Tibial nerve (tissue), 4 donors: Measurements from ENCODE around the gene RIC1. TPM values are rescaled to one million over a fixed set of nuclear protein-coding genes. Genes with fewer than 3 reads are reported as not detected.

Experiments
- DNase-seq, 2 donors: peaks; one replicate each; pipeline ENCODE4 v3.0.0-alpha.2; 2019; ENCODE audit warnings: low spot score in 2 of 2
- H3K27ac ChIP-seq, 4 donors: fragments of 200-600 bp; sonication (generic) in 3 of 4; one replicate each; pipeline ENCODE4 v1.5.1; 2017 to 2019; ENCODE audit warnings: mild to moderate bottlenecking in 1 of 4
- H3K27me3 ChIP-seq, 2 donors: fragments of 200-600 bp; sonication (generic) in 1 of 2; one replicate each; pipeline versions ENCODE4 v1.5.1 to v1.6.0; 2017 to 2019
- H3K36me3 ChIP-seq, 3 donors: fragments of 200-600 bp; sonication (generic); one replicate each; pipeline ENCODE4 v1.5.1; 2018 to 2019
- H3K4me1 ChIP-seq, 4 donors: fragments of 200-600 bp; sonication (generic) in 3 of 4; one replicate each; pipeline ENCODE4 v1.5.1; 2017 to 2019
- H3K4me3 ChIP-seq, 4 donors: fragments of 200-600 bp; sonication (generic) in 3 of 4; one replicate each; pipeline ENCODE4 v1.5.1; 2017 to 2019; ENCODE audit warnings: mild to moderate bottlenecking in 1 of 4, moderate library complexity in 1 of 4
- H3K9me3 ChIP-seq, 4 donors: fragments of 200-600 bp; sonication (generic) in 3 of 4; one replicate each; pipeline ENCODE4 v1.5.1; 2017 to 2019
- EP300 ChIP-seq, 2 donors: sonication (generic); formaldehyde crosslinking; IDR thresholded peaks; one replicate each; pipeline ENCODE4 v1.6.1; 2017; ENCODE audit warnings: antibody characterized with exemption in 2 of 2, mild to moderate bottlenecking in 1 of 2
- POLR2A ChIP-seq, 2 donors: fragments of 450-650 bp; IDR thresholded peaks; one replicate each; pipeline ENCODE4 v1.6.1; 2017; ENCODE audit warnings: antibody characterized with exemption in 2 of 2, mild to moderate bottlenecking in 2 of 2, moderate library complexity in 2 of 2
- WGBS, 2 donors: methylation state at CpG; one replicate each; pipeline ENCODE4 v1.1.5; 2018; 5-methylcytosine and 5-hydroxymethylcytosine counted together
- total RNA-seq, 4 donors: library from RNA; depleted of rRNA; stranded (reverse); fragments of >200 nt; gene quantifications; one replicate each; pipeline ENCODE4 v1.1.0, GENCODE V29; 2016
- TF ChIP-seq, protein P1 (sequence below), 5 experiments: fragments of 200-600 bp in 3 of 5; fragments of 450-650 bp in 2 of 5; sonication (generic) in 3 of 5; IDR thresholded peaks; one replicate each; pipeline ENCODE4 v1.5.1; 2016 to 2019; ENCODE audit warnings: antibody characterized with exemption in 5 of 5, mild to moderate bottlenecking in 3 of 5, moderate library complexity in 2 of 5

Gene RIC1
- total RNA-seq, 4 donors from 2014 or later, result 41.0 to 45.9 (median 43.4) TPM

DNA sequence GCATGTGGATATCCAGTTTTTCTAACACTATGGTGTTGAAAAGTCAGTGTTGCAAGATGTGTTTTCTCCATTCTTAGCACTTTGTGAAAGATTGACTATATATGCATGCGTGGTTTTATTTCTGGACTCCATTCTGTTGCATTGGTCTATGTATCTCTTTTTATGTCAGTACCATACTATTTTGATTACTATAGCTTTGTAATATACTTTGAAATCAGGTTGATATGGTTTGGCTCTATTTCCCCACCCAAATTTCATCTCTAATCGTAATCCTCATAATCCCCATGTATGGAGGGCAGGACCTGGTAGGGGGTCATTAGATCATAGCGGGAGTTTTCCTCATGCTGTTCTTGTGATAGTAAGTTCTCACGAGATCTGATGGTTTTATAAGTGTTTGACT, 6.5 kb downstream of the RIC1 start:
- H3K9me3 ChIP-seq, result peaks cover 0 to 46% (median 7%) of the 10 kb centered on the region in 4 donors
- H3K27me3 ChIP-seq, result no peaks in the 10 kb centered on the region
- no peak overlapping the region for H3K4me3 ChIP-seq
- 98% methylated on average over 4 of the region's 4 CpGs for WGBS, 2 donors
- H3K36me3 ChIP-seq, result peaks cover 0 to 21% (median 0%) of the 10 kb centered on the region in 3 donors
- H3K27ac ChIP-seq, result no peak overlapping the region
- peaks cover 0 to 28% (median 16%) of the 10 kb centered on the region in 4 donors for H3K4me1 ChIP-seq
- TF ChIP-seq EP300 (IDR thresholded peaks at IDR 0.05), result no peak
- TF ChIP-seq, protein P1, sequence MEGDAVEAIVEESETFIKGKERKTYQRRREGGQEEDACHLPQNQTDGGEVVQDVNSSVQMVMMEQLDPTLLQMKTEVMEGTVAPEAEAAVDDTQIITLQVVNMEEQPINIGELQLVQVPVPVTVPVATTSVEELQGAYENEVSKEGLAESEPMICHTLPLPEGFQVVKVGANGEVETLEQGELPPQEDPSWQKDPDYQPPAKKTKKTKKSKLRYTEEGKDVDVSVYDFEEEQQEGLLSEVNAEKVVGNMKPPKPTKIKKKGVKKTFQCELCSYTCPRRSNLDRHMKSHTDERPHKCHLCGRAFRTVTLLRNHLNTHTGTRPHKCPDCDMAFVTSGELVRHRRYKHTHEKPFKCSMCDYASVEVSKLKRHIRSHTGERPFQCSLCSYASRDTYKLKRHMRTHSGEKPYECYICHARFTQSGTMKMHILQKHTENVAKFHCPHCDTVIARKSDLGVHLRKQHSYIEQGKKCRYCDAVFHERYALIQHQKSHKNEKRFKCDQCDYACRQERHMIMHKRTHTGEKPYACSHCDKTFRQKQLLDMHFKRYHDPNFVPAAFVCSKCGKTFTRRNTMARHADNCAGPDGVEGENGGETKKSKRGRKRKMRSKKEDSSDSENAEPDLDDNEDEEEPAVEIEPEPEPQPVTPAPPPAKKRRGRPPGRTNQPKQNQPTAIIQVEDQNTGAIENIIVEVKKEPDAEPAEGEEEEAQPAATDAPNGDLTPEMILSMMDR (IDR thresholded peaks at IDR 0.05), result no peak
- no peak for TF ChIP-seq POLR2A (IDR thresholded peaks at IDR 0.05)
- no peak for DNase-seq

DNA sequence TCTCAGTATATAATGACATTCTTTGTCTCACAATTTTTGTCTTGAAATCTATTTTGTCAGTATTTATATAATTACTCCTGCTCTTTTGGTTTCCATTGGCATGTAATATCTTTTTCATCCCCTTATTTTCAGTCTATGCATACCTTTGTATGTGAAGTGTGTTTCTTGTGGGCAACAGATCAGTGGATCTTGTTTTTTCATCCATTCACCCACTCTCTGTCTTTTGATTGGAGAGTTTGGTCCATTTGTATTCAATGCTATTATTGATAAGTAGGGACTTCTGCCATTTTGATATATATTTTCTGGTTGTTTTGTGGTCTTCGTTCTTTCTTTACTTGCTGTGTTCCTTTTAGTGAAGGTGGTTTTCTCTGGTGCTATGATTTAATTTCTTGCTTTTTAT, 10.9 kb downstream of the RIC1 start:
- Histone ChIP-seq H3K27ac (no peak overlapping the region), H3K36me3 (peaks cover 0 to 33% (median 0%) of the 10 kb centered on the region in 3 donors), H3K4me3 (no peak overlapping the region), H3K9me3 (peaks cover 0 to 54% (median 7%) of the 10 kb centered on the region in 4 donors), H3K27me3 (no peaks in the 10 kb centered on the region), H3K4me1 (no peaks in the 10 kb centered on the region)
- 96 to 100% methylated on average over 1 of the region's 1 CpG for WGBS, 2 donors
- TF ChIP-seq, protein P1 (IDR thresholded peaks at IDR 0.05), result no peak
- TF ChIP-seq POLR2A (IDR thresholded peaks at IDR 0.05), result no peak
- no peak for TF ChIP-seq EP300 (IDR thresholded peaks at IDR 0.05)
- DNase-seq, result no peak

DNA sequence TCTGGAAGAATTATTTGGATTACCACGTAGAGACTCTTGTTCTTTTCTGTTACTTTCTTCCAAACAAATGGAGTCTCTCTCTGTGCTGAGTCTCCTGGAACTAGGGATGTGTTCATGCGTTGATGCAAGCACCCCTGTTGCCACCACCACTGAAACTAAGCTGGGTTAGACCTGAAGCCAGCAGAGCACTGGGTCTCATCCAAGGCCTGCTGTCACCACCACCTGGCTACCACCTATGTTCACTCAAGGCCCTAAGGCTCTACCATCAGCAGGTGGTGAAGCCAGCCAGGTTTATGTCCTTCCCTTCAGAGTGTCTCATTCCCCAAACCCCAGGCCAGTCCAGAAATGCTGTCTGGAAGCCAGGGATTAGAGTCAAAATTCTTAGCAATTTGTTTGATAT, 13.3 kb downstream of the RIC1 start:
- TF ChIP-seq EP300 (IDR thresholded peaks at IDR 0.05) (no peak), POLR2A (IDR thresholded peaks at IDR 0.05) (no peak)
- TF ChIP-seq, protein P1 (IDR thresholded peaks at IDR 0.05), result no peak
- H3K27me3 ChIP-seq, result no peaks in the 10 kb centered on the region
- peaks cover 0 to 37% (median 2%) of the 10 kb centered on the region in 4 donors for H3K9me3 ChIP-seq
- peaks cover 0 to 14% (median 0%) of the 10 kb centered on the region in 3 donors for H3K36me3 ChIP-seq
- no peak overlapping the region for H3K27ac ChIP-seq
- DNase-seq, result no peak
- WGBS, 2 donors, result 95 to 96% methylated on average over 2 of the region's 2 CpGs
- H3K4me1 ChIP-seq, result no peaks in the 10 kb centered on the region
- H3K4me3 ChIP-seq, result no peak overlapping the region

DNA sequence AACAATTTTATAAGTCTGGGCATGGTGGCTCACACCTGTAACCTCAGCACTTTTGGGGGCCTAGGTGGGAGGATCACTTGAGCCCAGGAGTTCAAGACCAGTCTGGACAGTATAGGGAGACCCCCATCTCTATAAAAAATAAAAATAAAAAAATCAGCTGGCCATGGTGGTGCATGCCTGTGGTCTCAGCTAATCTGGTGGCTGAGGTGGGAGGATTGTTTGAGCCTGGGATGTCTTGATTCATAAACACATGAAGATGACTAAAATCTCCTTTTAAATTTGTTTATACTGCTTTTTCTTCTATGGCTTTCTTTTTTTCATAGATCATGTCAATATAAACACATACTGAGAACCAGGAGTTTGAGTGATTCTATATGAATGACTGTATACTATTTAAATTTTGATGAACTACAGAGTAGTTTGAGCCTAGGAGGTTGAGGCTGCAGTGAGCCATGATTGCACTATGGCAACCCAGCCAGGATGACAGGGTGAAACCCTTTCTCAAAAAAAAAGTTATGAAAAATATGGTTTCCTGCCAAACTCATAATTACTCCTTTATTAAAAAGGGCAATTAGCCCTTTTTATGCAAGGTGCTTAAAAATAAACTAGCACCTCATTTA, 14.2 kb downstream of the RIC1 start:
- Histone ChIP-seq H3K4me1 (no peaks in the 10 kb centered on the region), H3K27ac (no peak overlapping the region), H3K36me3 (peaks cover 0 to 12% (median 0%) of the 10 kb centered on the region in 3 donors), H3K4me3 (no peak overlapping the region), H3K9me3 (peaks cover 0 to 31% (median 0%) of the 10 kb centered on the region in 4 donors), H3K27me3 (no peaks in the 10 kb centered on the region)
- DNase-seq, result no peak
- TF ChIP-seq, protein P1 (IDR thresholded peaks at IDR 0.05), result no peak
- no peak for TF ChIP-seq EP300 (IDR thresholded peaks at IDR 0.05)
- TF ChIP-seq POLR2A (IDR thresholded peaks at IDR 0.05), result no peak

GRCh38 chr9:5644501-5644900, 15.6 kb downstream of the RIC1 start:
- H3K4me1 ChIP-seq, result no peaks in the 10 kb centered on the region
- H3K36me3 ChIP-seq, result peaks cover 0 to 18% (median 0%) of the 10 kb centered on the region in 3 donors
- no peak for DNase-seq
- TF ChIP-seq EP300 (IDR thresholded peaks at IDR 0.05), result no peak
- no peak for TF ChIP-seq POLR2A (IDR thresholded peaks at IDR 0.05)
- TF ChIP-seq, protein P1 (IDR thresholded peaks at IDR 0.05), result no peak
- H3K27ac ChIP-seq, result no peak overlapping the region
- peaks cover 0 to 30% (median 6%) of the 10 kb centered on the region in 4 donors for H3K9me3 ChIP-seq
- WGBS, 2 donors, result 96 to 100% methylated on average over 1 of the region's 1 CpG
- H3K27me3 ChIP-seq, result no peaks in the 10 kb centered on the region
- H3K4me3 ChIP-seq, result no peak overlapping the region
